Measurements from ENCODE around the gene RUBCNL. TPM values are rescaled to one million over a fixed set of nuclear protein-coding genes. Genes with fewer than 3 reads are reported as not detected.

Gene RUBCNL
- total RNA-seq, 1 experiment from 2014 or later: not detected

- no peak for TF ChIP-seq CTCF (IDR thresholded peaks at IDR 0.05; ENCODE audit: unreplicated experiment)
- no peak for DNase-seq
- Mint-ChIP-seq H3K27ac (ENCODE audit: unreplicated experiment) (no peak overlapping the region), H3K36me3 (ENCODE audit: insufficient read depth, unreplicated experiment) (no peaks in the 10 kb centered on the region), H3K4me3 (ENCODE audit: low read depth, unreplicated experiment) (no peak overlapping the region), H3K9me3 (ENCODE audit: low read depth, unreplicated experiment) (no peaks in the 10 kb centered on the region), H3K4me1 (ENCODE audit: low read depth, unreplicated experiment) (no peaks in the 10 kb centered on the region), H3K27me3 (ENCODE audit: unreplicated experiment) (peaks cover 13% of the 10 kb centered on the region)
- BruUV-seq (replicated peaks): no TSS peak
- intact Hi-C loops (cut with micrococcal nuclease; ENCODE audit: unreplicated experiment): no loop called here
- CTCF ChIA-PET: no interaction called here
These were observed 25.6 kb downstream of the RUBCNL start for GRCh38 chr13:46361276-46361934.

- BruUV-seq (replicated peaks): no TSS peak
- intact Hi-C loops (cut with micrococcal nuclease; ENCODE audit: unreplicated experiment): no loop called here
- CTCF ChIA-PET: no interaction called here
- Mint-ChIP-seq H3K4me3 (ENCODE audit: low read depth, unreplicated experiment) (no peak overlapping the region), H3K27me3 (ENCODE audit: unreplicated experiment) (peaks cover 5% of the 10 kb centered on the region), H3K27ac (ENCODE audit: unreplicated experiment) (no peak overlapping the region), H3K4me1 (ENCODE audit: low read depth, unreplicated experiment) (no peaks in the 10 kb centered on the region), H3K9me3 (ENCODE audit: low read depth, unreplicated experiment) (no peaks in the 10 kb centered on the region), H3K36me3 (ENCODE audit: insufficient read depth, unreplicated experiment) (no peaks in the 10 kb centered on the region)
- no peak for TF ChIP-seq CTCF (IDR thresholded peaks at IDR 0.05; ENCODE audit: unreplicated experiment)
- DNase-seq: no peak
These were observed 26.4 kb downstream of the RUBCNL start for GRCh38 chr13:46360604-46361003.

- intact Hi-C loops (cut with micrococcal nuclease; ENCODE audit: unreplicated experiment): no loop called here
- no peaks in the 10 kb centered on the region for H3K36me3 Mint-ChIP-seq (ENCODE audit: insufficient read depth, unreplicated experiment)
- H3K27me3 Mint-ChIP-seq (ENCODE audit: unreplicated experiment): no peaks in the 10 kb centered on the region
- H3K4me3 Mint-ChIP-seq (ENCODE audit: low read depth, unreplicated experiment): no peak overlapping the region
- no peak for TF ChIP-seq CTCF (IDR thresholded peaks at IDR 0.05; ENCODE audit: unreplicated experiment)
- DNase-seq: no peak
- BruUV-seq (replicated peaks): no TSS peak
- H3K4me1 Mint-ChIP-seq (ENCODE audit: low read depth, unreplicated experiment): peaks cover 3% of the 10 kb centered on the region
- peaks cover under 1% of the 10 kb centered on the region for H3K9me3 Mint-ChIP-seq (ENCODE audit: low read depth, unreplicated experiment)
- no peak overlapping the region for H3K27ac Mint-ChIP-seq (ENCODE audit: unreplicated experiment)
- CTCF ChIA-PET: no interaction called here
These were observed 27.3 kb downstream of the RUBCNL start for GRCh38 chr13:46359714-46360113.

GRCh38 chr13:46355901-46356590 is 31.0 kb downstream of the RUBCNL start:
- Mint-ChIP-seq H3K27me3 (ENCODE audit: unreplicated experiment) (no peaks in the 10 kb centered on the region), H3K4me3 (ENCODE audit: low read depth, unreplicated experiment) (no peak overlapping the region), H3K9me3 (ENCODE audit: low read depth, unreplicated experiment) (peaks cover 5% of the 10 kb centered on the region), H3K4me1 (ENCODE audit: low read depth, unreplicated experiment) (peaks cover 9% of the 10 kb centered on the region), H3K27ac (ENCODE audit: unreplicated experiment) (no peak overlapping the region), H3K36me3 (ENCODE audit: insufficient read depth, unreplicated experiment) (no peaks in the 10 kb centered on the region)
- intact Hi-C loops (cut with micrococcal nuclease; ENCODE audit: unreplicated experiment): no loop called here
- no peak for DNase-seq
- TF ChIP-seq CTCF (IDR thresholded peaks at IDR 0.05; ENCODE audit: unreplicated experiment): no peak
- no TSS peak for BruUV-seq (replicated peaks)
- CTCF ChIA-PET: interaction anchor here (0.7 kb wide), 1 partner anchor 219 kb away, joined by 5 read pairs; no protein-coding TSS in a partner anchor
